Natural killer cell (primary cell): ENCODE data around the gene TTLL12. TPM values are rescaled to one million over a fixed set of nuclear protein-coding genes. Genes with fewer than 3 reads are reported as not detected.

Source experiments
- ATAC-seq, 3 donors: fragments of 150-1000 bp in 2 of 3; fragments of 200-7000 bp in 1 of 3; cut with Tn5 transposase; 1 replicate in 1 of 3; 2 replicates in 2 of 3; pipeline ENCODE4 v1.10.0; 2021; ENCODE audit warnings: mild to moderate bottlenecking in 2 of 3, moderate library complexity in 2 of 3
- DNase-seq, 2 donors: peaks; one replicate each; pipeline versions ENCODE4 v3.0.0 to v3.0.0-alpha.2; 2013 to 2021; ENCODE audit warnings: mixed read lengths in 1 of 2
- H3K27ac ChIP-seq: one replicate; pipeline ENCODE4 v1.5.1; 2013; ENCODE audit warnings: mild to moderate bottlenecking, low read length
- H3K27me3 ChIP-seq: one replicate; pipeline ENCODE4 v1.6.1; 2013; ENCODE audit warnings: low read length; ENCODE audit not compliant: control insufficient read depth, insufficient read depth
- H3K36me3 ChIP-seq: one replicate; pipeline ENCODE4 v1.6.1; 2013; ENCODE audit warnings: low read length; ENCODE audit not compliant: control insufficient read depth, insufficient read depth
- H3K4me1 ChIP-seq: one replicate; pipeline ENCODE4 v1.6.1; 2013; ENCODE audit warnings: low read length; ENCODE audit not compliant: control insufficient read depth, insufficient read depth
- H3K4me3 ChIP-seq: one replicate; pipeline ENCODE4 v1.5.1; 2013; ENCODE audit warnings: low read length
- H3K9me3 ChIP-seq: one replicate; pipeline ENCODE4 v1.6.1; 2013; ENCODE audit warnings: low read length; ENCODE audit not compliant: control insufficient read depth, insufficient read depth
- H3K27ac Mint-ChIP-seq, 2 donors: one replicate each; pipeline ENCODE4 v1.8.0; 2022; ENCODE audit warnings: mild to moderate bottlenecking in 2 of 2, mixed read lengths in 2 of 2, moderate library complexity in 1 of 2
- H3K27me3 Mint-ChIP-seq, 2 donors: one replicate each; pipeline ENCODE4 v1.8.0; 2022; ENCODE audit warnings: low read depth in 2 of 2, mixed read lengths in 2 of 2
- H3K36me3 Mint-ChIP-seq: one replicate; pipeline ENCODE4 v1.8.0; 2022; ENCODE audit warnings: mixed read lengths
- H3K4me1 Mint-ChIP-seq, 2 donors: one replicate each; pipeline ENCODE4 v1.8.0; 2022; ENCODE audit warnings: mixed read lengths in 2 of 2
- H3K4me3 Mint-ChIP-seq: one replicate; pipeline ENCODE4 v1.8.0; 2022; ENCODE audit warnings: mild to moderate bottlenecking, moderate library complexity, mixed read lengths
- H3K9me3 Mint-ChIP-seq, 2 donors: one replicate each; pipeline ENCODE4 v1.8.0; 2022; ENCODE audit warnings: mixed read lengths in 2 of 2
- CTCF ChIP-seq: fragments of 200-600 bp; IDR thresholded peaks from one replicate; pipeline ENCODE4 v1.8.0; 2022; ENCODE audit warnings: antibody characterized with exemption
- WGBS: methylation state at CpG from one replicate; pipeline ENCODE4 v1.1.7; 2013; ENCODE audit warnings: missing lambda C conversion rate; ENCODE audit not compliant: insufficient coverage; 5-methylcytosine and 5-hydroxymethylcytosine counted together
- intact Hi-C: fragments of 100-400 bp; cut with micrococcal nuclease; formaldehyde crosslinking; loops from one replicate; pipeline ENCODE4 v1.14.2; 2022
- total RNA-seq, 4 donors: library from RNA; stranded (reverse); fragments of 120-200 nt in 1 of 4; gene quantifications; one replicate each; pipeline versions ENCODE4 v1.2.3 to v1.2.4, GENCODE V29; 2013 to 2022

TTLL12 gene
- total RNA-seq, 3 donors from 2014 or later (not counting 1 experiment from before 2014, with no cell fraction given) = 9.3 to 15.5 (median 13.7) TPM

- H3K4me3 ChIP-seq = no peak overlapping the region
- ATAC-seq (peak in 2 of 3 donors; percentile 73 to 74), DNase-seq (peak in 1 of 2 donors; percentile 66)
- Mint-ChIP-seq H3K27ac (no peak overlapping the region), H3K4me1 (peaks cover 0 to 6% of the 10 kb centered on the region in 2 donors), H3K27me3 (no peaks in the 10 kb centered on the region), H3K9me3 (no peaks in the 10 kb centered on the region), H3K36me3 (no peaks in the 10 kb centered on the region), H3K4me3 (no peak overlapping the region)
- 52% methylated on average over 9 of the region's 9 CpGs for WGBS
- H3K27ac ChIP-seq = no peak overlapping the region
- no peaks in the 10 kb centered on the region for H3K4me1 ChIP-seq
- H3K9me3 ChIP-seq = no peaks in the 10 kb centered on the region
- H3K27me3 ChIP-seq = no peaks in the 10 kb centered on the region
- H3K36me3 ChIP-seq = peaks cover 22% of the 10 kb centered on the region
- peak; percentile 43 for TF ChIP-seq CTCF
- intact Hi-C loops = loop anchor here (5.0 kb wide), 1 partner anchor 354 kb away; no protein-coding TSS in a partner anchor
Observed at GRCh38 chr22:43136255-43136654, 50.7 kb downstream of the TTLL12 start.

GRCh38 chr22:43135565-43135964 is 51.4 kb downstream of the TTLL12 start:
- H3K27me3 Mint-ChIP-seq = no peaks in the 10 kb centered on the region
- no peaks in the 10 kb centered on the region for H3K9me3 Mint-ChIP-seq
- WGBS = 95% methylated on average over 3 of the region's 5 CpGs
- no peaks in the 10 kb centered on the region for H3K36me3 Mint-ChIP-seq
- Histone ChIP-seq H3K27me3 (no peaks in the 10 kb centered on the region), H3K27ac (no peak overlapping the region), H3K9me3 (no peaks in the 10 kb centered on the region), H3K4me1 (no peaks in the 10 kb centered on the region), H3K36me3 (peaks cover 22% of the 10 kb centered on the region), H3K4me3 (no peak overlapping the region)
- no peak for TF ChIP-seq CTCF
- DNase-seq (no peak), ATAC-seq (no peak)
- H3K27ac Mint-ChIP-seq = no peak overlapping the region
- intact Hi-C loops = loop anchor here (5.0 kb wide), 1 partner anchor 353 kb away; no protein-coding TSS in a partner anchor
- peaks cover 0 to 6% of the 10 kb centered on the region in 2 donors for H3K4me1 Mint-ChIP-seq
- H3K4me3 Mint-ChIP-seq = no peak overlapping the region

GRCh38 chr22:43134553-43134952 is 52.4 kb downstream of the TTLL12 start:
- no peaks in the 10 kb centered on the region for H3K9me3 Mint-ChIP-seq
- peaks cover 3% of the 10 kb centered on the region for H3K4me1 ChIP-seq
- 98% methylated on average over 4 of the region's 4 CpGs for WGBS
- H3K4me3 Mint-ChIP-seq = no peak overlapping the region
- DNase-seq = no peak
- no peaks in the 10 kb centered on the region for H3K27me3 ChIP-seq
- peaks cover 0 to 6% of the 10 kb centered on the region in 2 donors for H3K4me1 Mint-ChIP-seq
- intact Hi-C loops = no loop called here
- no peak for TF ChIP-seq CTCF
- no peaks in the 10 kb centered on the region for H3K27me3 Mint-ChIP-seq
- H3K27ac ChIP-seq = no peak overlapping the region
- no peaks in the 10 kb centered on the region for H3K36me3 Mint-ChIP-seq
- no peak overlapping the region for H3K27ac Mint-ChIP-seq
- ATAC-seq = no peak
- H3K36me3 ChIP-seq = peaks cover 20% of the 10 kb centered on the region
- no peaks in the 10 kb centered on the region for H3K9me3 ChIP-seq
- no peak overlapping the region for H3K4me3 ChIP-seq

GRCh38 chr22:43133401-43133800 is 53.5 kb downstream of the TTLL12 start:
- Histone ChIP-seq H3K36me3 (peaks cover 20% of the 10 kb centered on the region), H3K27me3 (peaks cover 1% of the 10 kb centered on the region)
- TF ChIP-seq CTCF = no peak

More at GRCh38 chr22:43133401-43133800, 53.5 kb downstream of the TTLL12 start:
- Mint-ChIP-seq H3K9me3 (no peaks in the 10 kb centered on the region), H3K4me3 (no peak overlapping the region), H3K4me1 (peaks cover 0 to 6% of the 10 kb centered on the region in 2 donors), H3K36me3 (no peaks in the 10 kb centered on the region), H3K27me3 (no peaks in the 10 kb centered on the region), H3K27ac (no peak overlapping the region)
- intact Hi-C loops = no loop called here
- 94% methylated on average over 9 of the region's 9 CpGs for WGBS
- no peak for ATAC-seq
- DNase-seq = no peak
- Histone ChIP-seq H3K27ac (no peak overlapping the region), H3K9me3 (no peaks in the 10 kb centered on the region), H3K4me1 (peaks cover 14% of the 10 kb centered on the region), H3K4me3 (no peak overlapping the region)
